ENCODE measurements around the gene PROS1.
"Not testable (repeated sequence)": the region's sequence is repeated elsewhere in the genome, so short reads cannot be mapped to it uniquely, and the experiment has no call there.

DNA sequence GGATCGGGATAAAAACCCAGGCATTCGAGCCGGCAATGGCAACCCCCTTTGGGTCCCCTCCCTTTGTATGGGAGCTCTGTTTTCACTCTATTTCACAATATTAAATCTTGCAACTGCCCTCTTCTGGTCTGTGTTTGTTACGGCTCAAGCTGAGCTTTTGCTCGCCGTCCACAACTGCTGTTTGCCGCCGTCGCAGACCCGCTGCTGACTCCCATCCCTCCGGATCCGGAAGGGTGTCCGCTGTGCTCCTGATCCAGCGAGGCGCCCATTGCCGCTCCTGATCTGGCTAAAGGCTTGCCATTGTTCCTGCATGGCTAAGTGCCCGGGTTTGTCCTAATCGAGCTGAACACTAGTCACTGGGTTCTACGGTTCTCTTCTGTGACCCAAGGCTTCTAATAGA lies 8.6 kb downstream of the PROS1 start:
- not testable (repeated sequence) for TF ChIP-seq NFYB (CRISPR knock-in tag; conservative IDR thresholded peaks at IDR 0.05; ENCODE audit: low read depth); ELF4 (CRISPR knock-in tag; IDR thresholded peaks at IDR 0.05; ENCODE audit: low read depth); CREM (CRISPR knock-in tag; IDR thresholded peaks at IDR 0.05); CTCF (IDR thresholded peaks at IDR 0.05)
